Stimulated activated CD8-positive, alpha-beta memory T cell treated with anti-CD3 and anti-CD28 coated beads, Interleukin-2, amount 100 ng/mL, for 1 hour (primary cell): ENCODE measurements around the gene SLC37A1.
"Not testable (repeated sequence)": the region's sequence is repeated elsewhere in the genome, so short reads cannot be mapped to it uniquely, and the experiment has no call there.

Source experiments
- DNase-seq, 2 donors: peaks; one replicate each; pipeline ENCODE4 v3.0.0-alpha.2; 2020; ENCODE audit warnings: low read depth in 2 of 2

Gene SLC37A1

GRCh38 chr21:42592156-42592820 is 78.6 kb downstream of the SLC37A1 start:
- no peak for DNase-seq

- DNase-seq, result peak; percentile 24 to 49
Measured at GRCh38 chr21:42593007-42593814, 79.6 kb downstream of the SLC37A1 start.

GRCh38 chr21:42594616-42595282 is 81.1 kb downstream of the SLC37A1 start:
- no peak for DNase-seq

- DNase-seq, result no peak
Measured at GRCh38 chr21:42595283-42596187, 81.9 kb downstream of the SLC37A1 start.

GRCh38 chr21:42596657-42597056 is 83.0 kb downstream of the SLC37A1 start:
- no peak for DNase-seq

- DNase-seq, result no peak
Measured at GRCh38 chr21:42597487-42598158, 84.0 kb downstream of the SLC37A1 start.

- DNase-seq, result no peak
Measured at GRCh38 chr21:42598159-42598735, 84.6 kb downstream of the SLC37A1 start.

- no peak for DNase-seq
Measured at GRCh38 chr21:42599486-42599885, 85.8 kb downstream of the SLC37A1 start.

GRCh38 chr21:42599962-42600361 is 86.3 kb downstream of the SLC37A1 start:
- no peak for DNase-seq

- no peak for DNase-seq
Measured at GRCh38 chr21:42601656-42602055, 88.0 kb downstream of the SLC37A1 start.

- DNase-seq, result no peak
Measured at GRCh38 chr21:42607102-42607501, 93.5 kb downstream of the SLC37A1 start.

GRCh38 chr21:42607525-42608102 is 94.0 kb downstream of the SLC37A1 start:
- DNase-seq, result no peak

- no peak for DNase-seq
Measured at GRCh38 chr21:42608446-42608845, 94.8 kb downstream of the SLC37A1 start.

GRCh38 chr21:42609811-42610210 is 96.2 kb downstream of the SLC37A1 start:
- no peak for DNase-seq

GRCh38 chr21:42611852-42612251 is 98.2 kb downstream of the SLC37A1 start:
- no peak for DNase-seq

- DNase-seq, result no peak
Measured at GRCh38 chr21:42612390-42612789, 98.7 kb downstream of the SLC37A1 start.

- no peak for DNase-seq
Measured at GRCh38 chr21:42613756-42614155, 100.1 kb downstream of the SLC37A1 start.

- DNase-seq, result no peak
Measured at GRCh38 chr21:42614396-42614795, 100.7 kb downstream of the SLC37A1 start.

- DNase-seq, result no peak
Measured at GRCh38 chr21:42614811-42615351, 101.2 kb downstream of the SLC37A1 start.

- not testable (repeated sequence) for DNase-seq
Measured at GRCh38 chr21:42615377-42615776, 101.7 kb downstream of the SLC37A1 start.
